ENCODE data around the gene TNNC2.
"Not testable (repeated sequence)": the region's sequence is repeated elsewhere in the genome, so short reads cannot be mapped to it uniquely, and the experiment has no call there.

TNNC2 gene

GRCh38 chr20:45848969-45849582 is 22.0 kb upstream of the TNNC2 start:
- DNase-seq (ENCODE audit: low read depth, low spot score): no peak

- DNase-seq (ENCODE audit: low read depth, low spot score): no peak
Observed at GRCh38 chr20:45848421-45848820, 21.3 kb upstream of the TNNC2 start.

- DNase-seq (ENCODE audit: low read depth, low spot score): peak; percentile 20
Observed at GRCh38 chr20:45845452-45845851, 18.3 kb upstream of the TNNC2 start.

GRCh38 chr20:45843506-45843905 is 16.4 kb upstream of the TNNC2 start:
- no peak for DNase-seq (ENCODE audit: low read depth, low spot score)

- no peak for DNase-seq (ENCODE audit: low read depth, low spot score)
Observed at GRCh38 chr20:45842169-45842812, 15.2 kb upstream of the TNNC2 start.

- no peak for DNase-seq (ENCODE audit: low read depth, low spot score)
Observed at GRCh38 chr20:45841407-45842129, 14.5 kb upstream of the TNNC2 start.

GRCh38 chr20:45840700-45841198 is 13.6 kb upstream of the TNNC2 start:
- DNase-seq (ENCODE audit: low read depth, low spot score): no peak

- no peak for DNase-seq (ENCODE audit: low read depth, low spot score)
Observed at GRCh38 chr20:45836841-45837240, 9.7 kb upstream of the TNNC2 start.

- DNase-seq (ENCODE audit: low read depth, low spot score): no peak
Observed at GRCh38 chr20:45835825-45836224, 8.7 kb upstream of the TNNC2 start.

- no peak for DNase-seq (ENCODE audit: low read depth, low spot score)
Observed at GRCh38 chr20:45835329-45835765, 8.2 kb upstream of the TNNC2 start.

- DNase-seq (ENCODE audit: low read depth, low spot score): no peak
Observed at GRCh38 chr20:45834797-45835161, 7.7 kb upstream of the TNNC2 start.

GRCh38 chr20:45833883-45834796 is 7.0 kb upstream of the TNNC2 start:
- DNase-seq (ENCODE audit: low read depth, low spot score): peak; percentile 84

- DNase-seq (ENCODE audit: low read depth, low spot score): peak; percentile 87
Observed at GRCh38 chr20:45833030-45833882, 6.1 kb upstream of the TNNC2 start, which contains the start of gene SNX21. TSS of gene SNX21 (plus strand) at chr20:45833799. CDS start at chr20:45833920, 121 bp downstream.

- no peak for DNase-seq (ENCODE audit: low read depth, low spot score)
Observed at GRCh38 chr20:45832619-45833018, 5.5 kb upstream of the TNNC2 start.

- DNase-seq (ENCODE audit: low read depth, low spot score): not testable (repeated sequence)
Observed at GRCh38 chr20:45829673-45830106, 2.6 kb upstream of the TNNC2 start.

GRCh38 chr20:45828589-45828988 is 1.5 kb upstream of the TNNC2 start:
- DNase-seq (ENCODE audit: low read depth, low spot score): peak; percentile 66

- no peak for DNase-seq (ENCODE audit: low read depth, low spot score)
Observed at GRCh38 chr20:45827712-45828111, 600 bp upstream of the TNNC2 start.

- DNase-seq (ENCODE audit: low read depth, low spot score): no peak
Observed at GRCh38 chr20:45826381-45827019, 612 bp downstream of the TNNC2 start.

- peak; percentile 80 for DNase-seq (ENCODE audit: low read depth, low spot score)
Observed at GRCh38 chr20:45823949-45824835, 2.9 kb downstream of the TNNC2 start.
